ENCODE data around the gene MYH11.
"Not testable (repeated sequence)": the region's sequence is repeated elsewhere in the genome, so short reads cannot be mapped to it uniquely, and the experiment has no call there.

MYH11 gene

DNA sequence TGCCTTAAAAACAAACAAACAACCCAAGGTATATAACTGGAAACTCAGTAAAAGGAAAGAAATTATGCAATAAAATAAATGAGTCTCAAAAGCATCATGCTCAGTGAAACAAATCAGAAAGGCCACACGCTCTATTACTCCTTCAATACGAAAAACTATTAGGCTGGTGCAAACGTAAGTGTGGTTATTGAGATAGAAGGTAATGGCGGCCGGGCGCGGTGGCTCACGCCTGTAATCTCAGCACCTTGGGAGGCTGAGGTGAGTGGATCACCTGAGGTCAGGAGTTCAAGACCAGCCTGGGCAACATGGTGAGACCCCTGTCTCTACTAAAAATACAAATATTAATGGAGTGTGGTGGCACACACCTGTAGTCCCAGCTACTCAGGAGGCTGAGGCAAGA lies 17.6 kb downstream of the MYH11 start:
- DNase-seq (ENCODE audit: low read depth, low spot score): not testable (repeated sequence)

DNA sequence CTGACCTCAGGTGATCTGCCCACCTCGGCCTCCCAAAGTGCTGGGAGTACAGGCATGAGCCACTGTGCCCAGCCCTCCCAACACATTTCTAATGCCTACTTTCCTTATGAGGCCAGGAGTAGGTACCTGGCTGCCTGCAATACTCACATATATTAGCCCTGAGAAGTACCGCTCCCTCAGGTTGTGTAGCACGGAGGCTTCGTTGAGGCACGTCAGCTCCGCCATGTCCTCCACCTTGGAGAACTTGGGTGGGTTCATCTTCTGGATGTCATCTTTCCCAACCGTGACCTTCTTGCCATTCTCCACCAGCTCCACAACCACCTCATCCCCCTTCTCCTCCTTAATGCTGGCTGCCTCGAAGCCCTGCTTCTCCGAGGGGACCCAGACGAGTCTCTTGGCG lies 19.1 kb downstream of the MYH11 start:
- no peak for DNase-seq (ENCODE audit: low read depth, low spot score)

DNA sequence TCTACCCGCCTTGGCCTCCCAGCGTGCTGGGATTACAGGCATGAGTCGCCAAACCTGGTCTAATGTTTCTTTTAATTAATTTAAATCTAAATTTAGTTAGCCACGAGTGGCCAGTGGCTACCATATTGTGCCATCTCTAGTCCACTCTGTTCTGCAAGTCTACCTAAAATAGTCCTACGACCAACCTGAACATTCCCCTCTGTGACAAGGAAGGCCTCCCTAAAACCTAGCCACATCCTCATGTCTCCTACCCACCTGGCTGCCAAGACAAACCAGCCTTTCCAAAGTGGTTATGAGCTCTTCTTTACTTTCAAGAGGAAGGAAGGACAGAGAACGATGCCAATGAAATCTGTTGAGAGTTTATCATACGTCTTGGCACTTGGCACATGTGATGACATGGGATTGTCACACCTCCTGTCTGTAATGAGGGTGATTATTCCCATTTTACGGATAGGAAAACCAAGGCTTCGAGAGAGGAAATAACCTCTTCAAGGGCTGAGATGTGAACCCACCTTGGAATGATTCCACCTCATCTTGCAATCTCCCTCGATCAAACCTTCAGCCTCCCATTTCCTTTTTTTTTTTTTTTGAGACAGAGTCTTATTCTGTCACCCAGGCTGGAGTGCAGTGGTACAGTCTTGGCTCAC lies 19.7 kb downstream of the MYH11 start:
- no peak for DNase-seq (ENCODE audit: low read depth, low spot score)

DNA sequence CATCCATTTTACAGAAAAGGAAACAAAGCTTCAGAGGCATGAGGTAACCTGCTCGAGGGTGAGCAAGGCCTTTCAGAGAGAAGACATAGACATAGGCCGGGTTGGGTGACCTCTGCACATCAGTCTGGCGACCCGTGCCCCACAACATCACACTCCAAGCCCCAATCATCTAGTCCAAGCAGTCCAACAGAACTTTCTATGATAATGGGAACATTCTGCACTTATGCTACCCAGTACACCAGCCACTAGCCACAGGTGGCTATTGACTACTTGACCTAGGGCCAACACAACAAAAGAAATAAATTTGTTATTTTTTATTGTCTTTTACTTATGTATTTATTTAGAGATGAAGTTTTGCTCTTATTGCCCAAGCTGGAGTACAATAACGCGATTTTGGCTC lies 20.8 kb downstream of the MYH11 start:
- DNase-seq (ENCODE audit: low read depth, low spot score): no peak

DNA sequence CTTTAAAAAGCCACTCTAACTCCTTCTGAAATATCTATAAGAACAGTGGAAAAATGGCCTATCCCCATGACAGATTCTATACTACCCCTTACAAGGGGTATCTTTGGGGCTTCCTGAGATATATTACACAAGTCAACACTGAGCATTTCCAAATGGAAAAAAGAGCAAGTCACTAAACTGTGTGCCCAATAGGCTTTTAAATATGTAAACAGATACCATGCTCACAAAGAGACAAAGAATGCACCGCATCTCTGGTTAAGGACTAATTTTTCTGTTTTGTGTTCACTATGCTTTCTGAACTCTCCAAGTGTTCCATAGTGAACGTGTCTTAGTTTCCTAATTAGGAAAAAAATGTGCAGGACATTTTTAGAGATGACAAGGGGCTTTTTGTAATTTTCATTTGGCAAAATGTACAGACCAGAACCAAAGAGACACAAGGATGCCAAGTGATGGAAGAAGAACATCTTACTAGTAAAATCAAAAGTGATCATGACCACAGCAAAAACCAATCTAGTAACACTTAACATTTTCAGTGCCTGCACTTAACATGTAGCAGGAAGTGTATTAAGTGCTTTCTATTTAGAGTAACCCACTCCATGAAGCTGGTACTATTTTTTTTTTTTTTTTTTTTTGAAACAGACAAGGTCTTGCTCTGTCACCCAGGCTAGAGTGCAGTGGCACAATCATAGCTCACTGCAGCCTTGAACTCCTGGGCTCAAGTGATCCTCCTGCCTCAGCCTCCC lies 21.5 kb downstream of the MYH11 start:
- DNase-seq (ENCODE audit: low read depth, low spot score): no peak

DNA sequence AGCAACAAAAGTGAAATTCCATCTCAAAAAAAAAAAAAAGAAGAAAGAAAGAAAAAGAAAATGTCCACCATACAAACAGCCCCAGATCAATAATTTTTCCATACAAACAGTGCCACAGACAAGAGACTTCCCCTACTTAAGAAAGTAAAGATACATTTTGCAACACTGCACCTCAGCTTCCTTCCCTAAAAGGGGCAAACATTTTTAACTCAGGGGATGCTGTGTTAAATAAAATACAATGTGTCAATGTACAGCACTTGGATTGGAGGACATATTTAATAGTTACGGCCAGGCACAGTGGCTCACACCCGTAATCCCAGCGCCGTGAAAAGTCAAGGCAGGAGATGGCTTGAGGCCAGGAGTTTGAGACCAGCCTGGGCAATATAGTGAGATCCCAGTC lies 22.3 kb downstream of the MYH11 start:
- DNase-seq (ENCODE audit: low read depth, low spot score): no peak

DNA sequence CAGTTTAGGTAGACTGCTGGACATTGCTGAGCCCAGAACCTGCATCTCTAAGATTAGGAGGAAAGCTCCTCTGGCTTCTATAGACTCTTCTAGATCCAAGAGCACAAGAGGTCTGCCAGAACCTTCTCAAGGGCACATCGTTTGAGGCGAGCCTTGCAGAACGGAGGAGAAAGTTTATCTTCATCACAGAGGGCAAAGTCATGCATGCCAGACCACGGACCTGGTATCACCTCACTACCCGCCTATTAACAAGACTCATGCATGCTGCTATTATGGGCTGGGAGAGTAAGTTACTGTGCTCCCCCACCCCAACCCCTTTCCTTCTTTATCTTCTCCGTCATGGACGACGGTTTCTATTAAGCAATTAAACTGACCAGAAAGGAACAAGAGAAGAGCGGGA lies 23.3 kb downstream of the MYH11 start:
- no peak for DNase-seq (ENCODE audit: low read depth, low spot score)

DNA sequence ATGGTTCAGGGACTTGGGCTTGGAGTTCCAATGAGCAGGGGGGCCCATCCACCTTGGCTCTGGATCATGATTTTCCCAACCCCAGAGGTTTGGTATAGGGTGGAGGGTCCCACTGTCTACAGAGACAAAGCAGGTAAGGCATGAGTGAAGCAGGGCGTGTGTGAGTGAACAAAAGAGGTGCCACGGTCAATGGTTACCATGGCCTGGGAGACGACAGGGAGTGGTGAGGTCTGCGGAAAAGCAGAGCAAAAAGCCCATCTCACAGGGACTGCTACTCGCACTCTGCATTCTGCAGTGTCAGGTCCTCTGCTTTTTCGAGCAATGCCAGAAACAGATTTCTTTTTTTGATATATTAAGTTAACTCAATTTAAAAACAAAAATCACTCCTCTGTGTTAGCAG lies 24.6 kb downstream of the MYH11 start:
- no peak for DNase-seq (ENCODE audit: low read depth, low spot score)

DNA sequence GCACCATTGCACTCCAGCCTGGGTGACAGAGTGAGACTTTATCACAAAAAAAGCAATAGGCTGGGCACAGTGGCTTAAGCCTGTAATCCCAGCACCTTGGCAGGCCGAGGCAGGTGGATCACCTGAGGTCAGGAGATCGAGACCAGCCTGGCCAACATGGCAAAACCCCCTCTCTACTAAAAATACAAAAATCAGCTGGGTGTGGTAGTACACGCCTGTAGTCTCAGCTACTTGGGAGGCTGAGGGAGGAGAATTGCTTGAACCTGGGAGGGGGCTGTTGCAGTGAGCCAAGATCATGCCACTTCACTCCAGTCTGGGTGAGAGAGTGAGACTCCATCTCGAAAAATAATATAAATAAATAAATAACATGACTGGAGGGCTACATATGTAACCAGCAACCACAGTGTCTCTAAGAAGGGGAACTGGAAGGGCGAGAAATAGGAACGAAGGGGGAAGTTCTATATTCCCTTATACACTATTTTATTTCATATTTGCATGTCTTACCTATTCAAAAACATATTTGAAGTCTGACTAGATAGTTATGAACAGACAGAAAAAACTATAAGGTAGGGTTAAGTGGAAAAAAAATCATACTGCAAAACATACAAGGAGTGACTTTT lies 25.9 kb downstream of the MYH11 start:
- DNase-seq (ENCODE audit: low read depth, low spot score): no peak

DNA sequence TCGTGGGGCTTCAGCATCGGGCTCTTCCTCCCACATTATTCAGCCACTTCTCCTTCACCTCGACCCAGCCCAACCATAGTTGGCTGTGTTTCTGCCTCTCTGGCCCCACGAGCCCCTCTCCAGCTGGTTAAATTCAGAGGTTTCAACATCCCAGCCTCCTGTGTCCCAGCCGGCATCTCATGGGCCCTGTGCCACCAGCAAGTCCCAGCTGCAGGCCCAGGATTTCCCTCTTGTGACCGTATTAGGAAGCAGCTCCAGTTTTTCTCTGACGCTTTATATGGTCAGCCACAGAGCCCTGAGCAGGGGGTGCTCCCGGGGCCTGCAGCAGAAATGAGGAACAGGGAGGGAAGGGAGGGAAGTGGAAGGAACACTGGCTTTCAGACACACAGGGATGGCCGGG lies 27.4 kb downstream of the MYH11 start:
- no peak for DNase-seq (ENCODE audit: low read depth, low spot score)

DNA sequence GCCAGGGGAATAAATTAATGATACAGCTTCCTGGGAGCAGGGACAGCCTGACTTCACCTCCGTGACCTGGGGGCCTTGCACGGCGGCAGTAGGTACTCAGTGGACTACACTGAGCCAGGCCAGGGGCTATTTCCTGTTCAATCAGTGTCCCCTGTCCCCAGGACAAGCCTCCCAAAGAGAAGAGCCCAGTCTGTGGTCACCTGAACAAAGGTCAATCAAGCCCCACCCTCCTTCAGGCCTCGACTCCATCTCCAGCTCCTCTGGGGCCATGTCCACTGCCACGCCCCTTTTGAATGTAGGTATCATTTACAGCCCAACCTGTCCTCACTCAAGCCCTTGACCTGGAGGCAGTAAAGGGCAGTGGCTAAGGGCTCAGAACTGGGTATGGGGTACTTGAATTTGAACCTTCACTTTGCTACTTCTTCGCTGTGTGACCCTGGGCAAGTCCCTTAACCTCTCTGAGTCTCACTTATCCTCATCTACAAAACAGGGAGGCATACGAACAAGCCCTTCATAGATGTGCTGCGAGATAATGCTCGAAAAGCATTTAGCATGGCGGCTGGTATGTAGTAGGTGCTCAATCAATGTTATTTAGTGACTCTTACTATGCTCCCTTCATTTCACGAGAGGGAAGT lies 29.0 kb downstream of the MYH11 start:
- DNase-seq (ENCODE audit: low read depth, low spot score): no peak

DNA sequence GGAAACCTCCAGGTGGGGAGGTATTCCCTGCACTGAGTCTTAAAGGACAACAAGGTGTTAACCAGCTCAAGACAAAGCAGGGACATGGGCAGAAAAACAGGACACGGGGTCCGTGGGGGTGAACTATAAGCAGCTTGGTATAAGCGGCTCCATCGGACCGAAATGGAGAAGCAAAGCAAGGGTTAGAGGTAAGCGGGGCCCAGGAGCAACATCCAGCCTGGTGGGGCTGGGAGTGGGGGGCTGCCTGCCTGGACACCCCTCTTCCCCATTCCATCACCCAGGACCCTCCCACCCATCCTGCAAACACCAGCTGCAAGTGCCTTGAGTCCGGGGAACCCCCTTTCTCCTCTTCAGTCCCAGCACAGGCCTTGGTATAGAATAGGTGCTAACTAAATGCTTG lies 29.5 kb downstream of the MYH11 start:
- no peak for DNase-seq (ENCODE audit: low read depth, low spot score)

DNA sequence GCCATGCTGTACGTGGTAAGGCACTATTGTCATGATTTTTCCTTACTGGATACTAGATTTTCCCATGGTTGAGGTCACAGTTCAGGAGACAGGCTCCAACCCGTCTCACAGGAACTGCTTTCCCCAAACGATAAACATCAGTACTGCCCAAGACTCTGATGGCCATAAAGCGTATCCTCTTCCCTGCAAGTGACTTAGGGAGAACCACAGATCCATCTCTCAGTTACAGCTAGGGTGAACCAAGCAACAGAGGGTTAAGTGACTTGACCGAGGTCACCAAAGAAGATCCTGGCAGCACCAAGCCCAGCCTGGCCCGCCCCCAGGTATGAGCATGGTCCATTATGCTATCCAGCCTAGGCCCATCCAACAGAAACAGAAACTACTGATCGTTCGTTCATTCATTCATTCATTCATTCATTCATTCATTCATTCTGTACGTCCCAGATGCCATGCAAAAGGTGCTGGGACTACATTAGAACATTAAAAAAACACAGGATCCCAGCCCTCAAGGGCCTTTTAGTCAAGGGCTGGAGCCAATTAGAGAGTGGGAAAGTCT lies 31.0 kb downstream of the MYH11 start:
- DNase-seq (ENCODE audit: low read depth, low spot score): no peak

DNA sequence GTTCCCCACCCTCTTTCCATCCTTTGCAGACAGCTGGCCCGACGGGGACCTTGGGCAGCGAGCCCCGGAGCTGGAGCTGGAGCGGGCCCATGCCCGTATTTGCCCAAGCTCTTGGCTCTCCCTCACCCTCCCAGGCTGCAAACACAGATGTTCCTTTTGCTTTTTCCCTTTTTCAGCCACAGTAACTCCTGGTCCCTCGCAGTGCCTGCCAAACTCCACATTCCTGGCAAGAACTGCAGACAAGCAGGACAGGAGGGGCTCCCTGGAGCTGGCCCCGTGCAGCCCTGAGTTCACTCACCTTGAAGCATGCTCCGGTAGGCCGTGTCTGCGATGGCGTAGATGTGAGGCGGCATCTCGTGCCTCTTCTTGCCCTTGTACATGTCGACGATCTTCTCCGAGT lies 33.9 kb downstream of the MYH11 start:
- DNase-seq (ENCODE audit: low read depth, low spot score): no peak

DNA sequence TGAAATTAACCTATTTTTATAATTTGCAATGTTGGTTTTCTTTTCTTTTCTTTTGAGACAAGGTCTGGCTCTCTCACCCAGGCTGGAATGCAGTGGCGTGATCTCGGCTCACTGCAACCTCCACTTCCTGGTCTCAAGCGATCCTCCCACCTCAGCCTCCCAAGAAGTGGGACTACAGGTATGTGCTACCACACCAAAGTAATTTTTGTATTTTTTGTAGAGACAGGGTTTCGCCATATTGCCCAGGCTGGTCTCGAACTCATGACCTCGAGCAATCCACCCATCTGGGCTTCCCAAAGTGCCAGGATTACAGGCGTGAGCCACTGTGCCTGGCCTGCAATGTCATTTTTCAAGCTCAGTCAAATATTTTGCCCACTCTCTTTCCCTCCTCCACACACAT lies 36.0 kb downstream of the MYH11 start:
- DNase-seq (ENCODE audit: low read depth, low spot score): no peak

DNA sequence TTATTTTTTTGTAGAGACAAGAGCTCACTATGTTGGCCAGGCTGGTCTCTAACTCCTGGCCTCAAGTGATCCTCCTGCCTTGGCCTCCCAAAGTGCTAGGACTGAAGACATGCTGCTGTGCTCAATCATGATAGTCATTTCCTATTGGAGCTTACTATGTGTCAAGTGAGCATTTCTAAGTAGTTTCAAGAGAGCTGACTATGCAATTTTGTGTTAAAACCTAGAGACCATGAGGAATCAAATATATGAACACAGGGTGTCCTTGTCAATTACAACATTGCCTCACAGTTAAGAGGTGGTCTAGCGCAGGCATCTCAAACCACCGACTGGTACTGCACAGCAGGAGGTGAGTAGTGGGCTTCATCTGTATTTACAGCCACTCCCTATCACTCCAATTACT lies 37.8 kb downstream of the MYH11 start:
- no peak for DNase-seq (ENCODE audit: low read depth, low spot score)

DNA sequence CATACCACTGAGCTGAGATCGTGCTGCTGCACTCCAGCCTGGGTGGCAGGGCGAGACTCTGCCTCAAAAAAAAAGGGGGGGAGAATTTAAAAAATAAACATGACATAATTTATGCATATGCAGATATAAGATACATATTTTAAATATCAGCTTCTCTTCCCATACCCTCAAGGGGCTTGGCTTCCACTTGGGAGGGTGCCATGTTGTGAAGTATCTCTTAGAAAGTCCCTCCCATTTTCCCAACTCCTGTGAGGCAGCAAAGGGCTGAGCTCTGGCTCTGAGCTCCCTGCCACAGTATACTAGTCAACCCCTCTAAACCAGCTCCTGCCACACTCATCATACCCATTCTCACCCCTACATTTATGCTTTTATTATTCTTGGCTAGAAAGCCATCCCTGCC lies 39.4 kb downstream of the MYH11 start:
- no peak for DNase-seq (ENCODE audit: low read depth, low spot score)

DNA sequence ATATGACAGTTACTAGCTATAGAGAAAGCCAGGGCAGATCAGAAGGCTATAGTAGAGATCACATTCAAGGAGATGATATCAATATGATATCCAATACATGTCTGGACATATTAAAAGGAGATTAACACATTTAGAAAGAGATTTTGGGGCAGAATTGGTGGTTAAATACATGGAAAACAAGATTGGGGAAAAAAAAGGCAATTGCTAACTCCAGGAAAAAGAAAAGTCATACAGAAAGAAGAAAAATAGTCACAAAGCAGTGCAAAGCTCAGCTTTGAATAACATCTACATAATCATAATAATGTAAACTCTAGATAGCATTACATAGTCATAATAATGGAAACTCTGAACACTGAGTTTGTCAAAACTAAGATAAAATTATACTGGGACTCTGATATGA lies 40.6 kb downstream of the MYH11 start:
- no peak for DNase-seq (ENCODE audit: low read depth, low spot score)

DNA sequence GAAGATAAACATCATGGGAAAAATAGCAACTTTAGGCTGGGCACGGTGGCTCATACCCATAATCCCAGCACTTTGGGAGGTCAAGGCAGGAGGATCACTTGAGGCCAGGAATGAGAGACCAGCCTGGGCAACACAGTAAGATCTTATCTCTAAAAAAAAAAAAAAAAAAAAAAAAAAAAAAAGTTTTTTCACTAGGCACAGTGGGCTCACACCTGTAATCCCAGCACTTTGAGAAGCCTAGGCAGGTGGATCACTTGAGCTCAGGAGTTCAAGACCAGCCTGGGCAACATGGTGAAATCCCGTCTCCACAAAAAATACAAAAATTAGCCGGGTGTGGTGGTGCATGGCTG lies 44.5 kb downstream of the MYH11 start:
- not testable (repeated sequence) for DNase-seq (ENCODE audit: low read depth, low spot score)

DNA sequence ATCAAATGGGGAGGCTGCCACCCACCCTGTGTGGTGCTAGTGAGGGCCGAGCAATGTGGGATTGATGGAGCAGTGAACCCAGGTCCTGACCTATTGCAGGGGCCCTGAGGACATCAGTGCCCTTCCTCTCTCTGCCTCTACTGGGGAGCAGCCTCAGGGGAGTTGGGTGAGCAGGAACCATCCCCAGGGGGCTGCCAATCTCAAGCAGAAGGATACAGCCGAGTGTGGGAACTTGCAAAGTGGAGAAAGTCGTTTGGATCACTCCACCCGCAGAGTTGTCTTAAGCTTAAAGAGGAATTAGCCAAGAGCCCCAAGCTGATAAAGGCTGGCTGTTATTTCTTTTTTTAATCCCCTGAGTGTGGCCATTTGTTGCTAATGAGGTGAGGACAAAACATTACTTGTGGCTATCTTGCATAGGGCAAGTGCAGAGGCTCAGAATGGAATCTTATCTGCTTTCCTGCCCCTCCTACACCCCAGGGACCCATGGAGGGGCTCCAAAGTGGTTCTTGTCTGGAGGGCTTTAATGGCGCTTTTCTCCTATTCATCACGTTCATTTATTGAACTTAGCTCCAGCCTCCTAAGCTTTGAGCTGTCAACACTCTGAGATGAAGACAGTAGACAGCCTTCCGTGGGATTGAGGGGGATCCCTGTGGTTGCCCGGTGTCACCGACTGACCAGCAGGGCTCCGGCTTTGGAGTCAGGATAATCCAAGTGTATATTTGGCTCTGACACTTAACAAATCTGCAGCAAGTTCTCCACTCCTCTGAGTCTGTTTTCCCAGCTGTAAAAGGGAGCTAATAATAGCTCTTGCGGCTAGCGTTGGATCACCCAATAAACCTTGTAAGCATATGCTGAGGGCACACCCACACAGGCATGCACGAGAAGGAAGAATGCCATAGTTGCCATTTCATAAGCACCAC lies 45.1 kb downstream of the MYH11 start:
- DNase-seq (ENCODE audit: low read depth, low spot score): no peak

DNA sequence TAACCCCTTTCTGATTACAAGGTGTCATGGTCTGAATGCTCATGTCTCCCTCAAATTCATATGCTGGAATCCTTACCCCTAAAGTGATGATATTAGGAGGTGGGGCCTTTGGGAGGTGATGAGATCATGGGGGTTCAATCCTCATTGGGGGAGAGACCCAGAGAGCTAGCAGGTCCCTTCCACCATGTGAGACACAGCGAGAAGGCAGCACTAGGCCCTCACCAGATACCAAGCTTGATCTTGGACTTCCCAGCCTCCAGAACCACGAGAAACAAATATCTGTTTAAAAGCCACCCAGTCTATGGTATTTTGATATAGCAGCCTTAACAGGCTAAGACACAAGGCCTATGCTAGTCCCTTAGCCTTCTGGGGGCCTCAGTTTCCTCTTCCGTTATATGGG lies 45.9 kb downstream of the MYH11 start:
- DNase-seq (ENCODE audit: low read depth, low spot score): no peak
